Spinal cord (tissue), 10 donors: ENCODE data around the gene FNIP1. TPM values are rescaled to one million over a fixed set of nuclear protein-coding genes. Genes with fewer than 3 reads are reported as not detected.
"Not testable (repeated sequence)": the region's sequence is repeated elsewhere in the genome, so short reads cannot be mapped to it uniquely, and the experiment has no call there.

ENCODE experiments used
- DNase-seq, 6 donors: peaks; one replicate each; pipeline versions ENCODE4 v3.0.0 to v3.0.0-alpha.2; 2013 to 2015; ENCODE audit warnings: low spot score in 6 of 6, low read depth in 4 of 6
- H3K27ac ChIP-seq: one replicate; pipeline ENCODE4 v1.5.1; 2013; ENCODE audit warnings: low read depth, low read length, control low read depth
- H3K27me3 ChIP-seq: one replicate; pipeline ENCODE4 v1.6.1; 2013; ENCODE audit warnings: low read length; ENCODE audit not compliant: control insufficient read depth, insufficient read depth
- H3K36me3 ChIP-seq: one replicate; pipeline ENCODE4 v1.6.1; 2013; ENCODE audit warnings: low read length; ENCODE audit not compliant: control insufficient read depth, insufficient read depth
- H3K4me1 ChIP-seq: one replicate; pipeline ENCODE4 v1.6.1; 2013; ENCODE audit warnings: low read length; ENCODE audit not compliant: control insufficient read depth, insufficient read depth
- H3K4me3 ChIP-seq: one replicate; pipeline ENCODE4 v1.5.1; 2013; ENCODE audit warnings: low read depth, low read length, control low read depth
- H3K9me3 ChIP-seq: one replicate; pipeline ENCODE4 v1.6.1; 2013; ENCODE audit warnings: low read length; ENCODE audit not compliant: control insufficient read depth, insufficient read depth
- WGBS: methylation state at CpG from one replicate; pipeline ENCODE4 v1.1.5; 2013; ENCODE audit warnings: missing lambda C conversion rate; ENCODE audit not compliant: insufficient coverage; 5-methylcytosine and 5-hydroxymethylcytosine counted together
- long read RNA-seq, 4 donors: transcript quantifications; one replicate each; lab custom pipeline, GENCODE V29; 2026
- polyA plus RNA-seq, 2 donors: library from polyadenylated mRNA; unstranded; fragments of 120-200 nt; gene quantifications; one replicate each; pipeline ENCODE4 v1.2.1, GENCODE V29; 2013; ENCODE audit not compliant: insufficient read length in 2 of 2
- total RNA-seq, 2 donors: library from RNA; depleted of rRNA in 1 of 2; stranded (reverse); fragments of 120-200 nt in 1 of 2; fragments of >200 nt in 1 of 2; gene quantifications; one replicate each; pipeline versions ENCODE4 v1.2.3 to v1.2.4, GENCODE V29; 2013 to 2014
- donor health status: healthy.

The FNIP1 gene
- 10 to 100 TPM; 32.9 to 62.7 TPM for total RNA-seq
- 10 to 100 TPM; 17.8 to 19.7 TPM for polyA plus RNA-seq
- long read RNA-seq, donor 1, result 0 reads
- long read RNA-seq, donor 2, result 0 reads
- long read RNA-seq, donor 3, full-length matches to known transcripts, result 2 of 2 reads
- long read RNA-seq, donor 3, partial matches to known transcripts, result 0 of 2 reads
- long read RNA-seq, donor 3, other reads (novel, unspliced or antisense), result 0 of 2 reads
- long read RNA-seq, donor 4, full-length matches to known transcripts, result 2 of 2 reads
- long read RNA-seq, donor 4, partial matches to known transcripts, result 0 of 2 reads
- long read RNA-seq, donor 4, other reads (novel, unspliced or antisense), result 0 of 2 reads

DNA sequence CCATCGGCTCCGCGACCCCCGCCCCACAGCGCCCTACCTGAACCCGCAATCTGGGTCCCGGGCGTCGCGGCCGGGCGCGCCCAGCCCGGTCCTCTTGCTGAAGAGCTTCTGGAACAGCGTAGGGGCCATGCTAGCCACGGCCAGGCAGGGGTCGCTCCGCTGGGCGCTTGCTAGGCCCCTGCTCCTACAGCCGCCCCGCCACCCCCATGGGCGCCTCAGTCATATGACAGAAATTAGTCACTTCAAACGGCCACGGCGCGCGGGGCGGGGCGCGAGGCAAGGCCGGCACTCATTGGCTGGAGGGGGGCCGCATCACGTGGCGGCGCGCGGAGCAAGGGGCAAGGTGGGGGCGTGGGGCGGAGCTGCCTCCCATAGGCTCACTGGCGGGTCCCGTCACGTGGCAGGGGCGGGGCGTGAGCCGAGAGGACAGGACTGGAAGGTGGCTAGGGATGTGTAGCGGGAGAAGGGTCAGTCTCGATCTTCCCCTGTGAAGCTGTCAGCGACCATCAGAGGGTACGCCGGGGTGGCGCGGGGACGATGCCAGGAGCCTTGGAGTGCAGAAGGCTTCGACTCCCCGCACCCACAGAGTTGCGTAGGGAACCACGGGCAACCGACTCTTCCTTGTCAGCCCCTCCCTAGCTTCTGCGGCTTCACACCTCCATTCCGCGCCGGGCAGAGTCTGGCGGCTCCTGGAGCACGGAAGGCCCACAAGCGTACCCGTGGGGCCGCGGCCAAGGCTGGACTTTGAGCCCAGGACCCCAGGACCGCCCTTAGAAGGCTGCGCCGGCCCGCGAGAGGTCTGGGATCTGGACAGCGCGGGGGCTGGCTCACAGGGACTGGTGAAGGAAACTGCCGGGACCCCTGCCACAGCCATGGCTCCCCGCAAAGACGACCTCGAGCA, at the start of gene FNIP1:
Gene FNIP1, minus strand, starts transcription at position 225 of the 901 bp plus-strand sequence. Its CDS starts 96 bp downstream, at position 129.
- H3K27me3 ChIP-seq, result no peaks in the 10 kb centered on the region
- peak; percentile 84 to 99 (median 96) for DNase-seq
- peak within 1 kb of the TSS; percentile 92 for H3K4me3 ChIP-seq
- under 1% methylated on average over 79 of the region's 79 CpGs for whole genome bisulfite sequencing
- H3K36me3 ChIP-seq, result no peaks in the 10 kb centered on the region
- H3K4me1 ChIP-seq, result peaks cover 10% of the 10 kb centered on the region
- no peaks in the 10 kb centered on the region for H3K9me3 ChIP-seq
- H3K27ac ChIP-seq, result peak within 1 kb of the TSS; percentile 94

DNA sequence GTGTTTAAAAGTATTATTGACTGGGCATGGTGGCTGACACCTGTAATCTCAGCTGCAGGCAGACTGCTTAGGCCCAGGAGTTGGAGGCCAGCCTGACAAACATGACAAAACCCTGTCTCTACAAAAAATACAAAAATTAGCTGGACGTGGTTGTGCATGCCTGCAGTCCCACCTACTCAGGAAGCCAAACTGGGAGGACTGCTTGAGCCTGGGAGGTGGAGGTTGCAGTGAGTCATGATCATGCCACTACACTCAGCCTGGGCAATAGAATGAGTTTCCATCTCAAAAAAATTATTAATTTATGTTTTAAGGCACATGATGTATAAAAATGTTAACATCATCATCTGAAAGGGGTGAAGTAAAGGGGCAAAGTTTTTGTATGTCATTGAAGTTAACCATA, 49.7 kb upstream of the FNIP1 start:
- WGBS, result no CpG with 5 or more reads among the region's 1 CpG
- Histone ChIP-seq H3K27me3 (no peaks in the 10 kb centered on the region), H3K9me3 (peaks cover 12% of the 10 kb centered on the region), H3K27ac (no peak overlapping the region), H3K4me3 (no peak overlapping the region), H3K4me1 (no peaks in the 10 kb centered on the region), H3K36me3 (no peaks in the 10 kb centered on the region)
- DNase-seq, result no peak

DNA sequence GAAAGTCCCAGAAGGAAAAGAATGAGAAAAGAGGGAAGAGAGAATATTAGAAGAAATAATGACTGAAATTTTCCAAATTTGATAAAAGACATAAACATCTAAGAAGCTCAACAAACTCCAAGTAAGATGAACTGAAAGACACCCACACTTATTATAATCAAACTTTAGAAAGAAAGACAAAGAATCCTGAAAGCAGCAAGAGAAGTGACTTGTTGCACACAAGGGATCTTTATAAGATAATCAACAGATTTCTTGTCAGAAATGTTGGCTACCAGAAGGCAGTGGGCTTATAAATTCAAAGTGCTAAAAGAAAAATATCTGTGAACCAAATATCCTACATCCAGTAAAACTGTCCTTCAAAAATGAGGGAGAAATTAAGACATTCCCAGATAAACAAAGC, 49.0 kb upstream of the FNIP1 start:
- Histone ChIP-seq H3K9me3 (peaks cover 12% of the 10 kb centered on the region), H3K4me3 (no peak overlapping the region), H3K4me1 (no peaks in the 10 kb centered on the region), H3K36me3 (no peaks in the 10 kb centered on the region), H3K27me3 (no peaks in the 10 kb centered on the region), H3K27ac (no peak overlapping the region)
- no peak for DNase-seq

DNA sequence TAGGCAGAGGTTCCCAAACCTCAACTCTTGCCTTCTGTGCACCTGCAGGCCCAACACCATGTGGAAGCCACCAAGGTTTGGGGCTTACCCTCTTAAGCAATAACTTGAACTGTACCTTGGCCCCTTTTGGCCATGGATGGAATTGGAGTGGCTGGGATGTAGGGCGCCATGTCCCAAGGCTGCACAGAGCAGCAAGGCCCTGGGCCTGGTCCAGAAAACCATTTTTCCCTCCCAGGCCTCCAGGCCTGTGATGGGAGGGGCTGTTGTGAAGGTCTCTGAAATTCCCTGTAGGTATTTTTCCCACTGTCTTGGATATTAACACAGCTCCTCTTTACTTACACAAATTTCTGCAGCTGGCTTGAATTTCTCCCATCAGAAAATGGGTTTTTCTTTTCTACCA, 46.2 kb upstream of the FNIP1 start:
- not testable (repeated sequence) for H3K27me3 ChIP-seq, H3K36me3 ChIP-seq, H3K9me3 ChIP-seq, H3K4me3 ChIP-seq, H3K4me1 ChIP-seq, DNase-seq, H3K27ac ChIP-seq
- 80% methylated on average over 1 of the region's 1 CpG for WGBS

DNA sequence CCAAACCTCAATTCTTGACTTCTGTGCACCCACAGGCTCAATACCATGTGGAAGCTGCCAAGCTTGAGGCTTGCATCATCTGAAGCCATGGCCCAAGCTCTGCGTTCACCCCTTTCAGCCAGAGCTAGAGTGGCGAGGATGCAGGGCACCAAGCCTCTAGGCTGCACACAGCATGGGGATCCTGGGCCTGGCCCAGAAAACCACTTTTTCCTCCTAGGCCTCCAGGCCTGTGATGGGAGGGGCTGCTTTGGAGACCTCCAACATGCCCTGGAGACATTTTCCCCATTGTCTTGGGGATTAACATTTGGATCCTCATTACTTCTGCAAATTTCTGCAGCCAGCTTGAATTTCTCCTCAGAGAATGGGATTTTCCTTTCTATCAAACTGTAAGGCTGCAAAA, 35.9 kb upstream of the FNIP1 start:
- not testable (repeated sequence) for H3K27me3 ChIP-seq, H3K4me3 ChIP-seq, DNase-seq, H3K9me3 ChIP-seq, H3K4me1 ChIP-seq, H3K36me3 ChIP-seq, H3K27ac ChIP-seq
- 96% methylated on average over 2 of the region's 2 CpGs for WGBS

DNA sequence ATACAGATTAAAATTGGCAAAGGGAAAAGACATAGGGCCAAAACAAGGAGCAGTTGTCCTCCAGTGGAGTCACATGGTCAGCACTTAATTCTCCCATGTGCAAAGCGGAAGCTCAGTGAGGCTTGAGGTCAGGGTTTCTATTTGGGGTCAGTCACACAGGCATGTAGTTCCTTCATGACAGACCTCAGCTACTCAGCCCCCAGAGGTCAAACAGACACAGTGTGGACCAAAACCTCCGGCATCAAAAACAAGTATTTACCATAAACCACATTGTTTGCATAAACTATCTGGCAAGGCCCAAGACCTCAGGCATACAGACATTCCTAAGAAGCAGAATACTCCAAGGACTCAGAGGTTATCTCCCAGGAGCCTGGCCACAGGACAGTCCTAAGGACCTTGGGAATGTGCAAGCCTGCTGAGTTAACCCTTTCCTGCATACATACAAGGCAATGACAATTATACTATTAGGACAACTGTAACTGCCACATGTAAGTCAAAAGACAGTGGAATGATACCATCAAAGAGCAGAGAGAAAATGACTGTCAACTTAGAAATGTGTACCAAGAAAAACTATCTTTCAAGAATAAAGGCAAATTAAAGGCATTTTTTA, 28.7 kb upstream of the FNIP1 start:
- no peaks in the 10 kb centered on the region for H3K36me3 ChIP-seq
- no peaks in the 10 kb centered on the region for H3K27me3 ChIP-seq
- no peaks in the 10 kb centered on the region for H3K4me1 ChIP-seq
- H3K27ac ChIP-seq, result no peak overlapping the region
- H3K4me3 ChIP-seq, result no peak overlapping the region
- DNase-seq, result no peak
- H3K9me3 ChIP-seq, result peaks cover 5% of the 10 kb centered on the region
- 92% methylated on average over 2 of the region's 2 CpGs for WGBS

DNA sequence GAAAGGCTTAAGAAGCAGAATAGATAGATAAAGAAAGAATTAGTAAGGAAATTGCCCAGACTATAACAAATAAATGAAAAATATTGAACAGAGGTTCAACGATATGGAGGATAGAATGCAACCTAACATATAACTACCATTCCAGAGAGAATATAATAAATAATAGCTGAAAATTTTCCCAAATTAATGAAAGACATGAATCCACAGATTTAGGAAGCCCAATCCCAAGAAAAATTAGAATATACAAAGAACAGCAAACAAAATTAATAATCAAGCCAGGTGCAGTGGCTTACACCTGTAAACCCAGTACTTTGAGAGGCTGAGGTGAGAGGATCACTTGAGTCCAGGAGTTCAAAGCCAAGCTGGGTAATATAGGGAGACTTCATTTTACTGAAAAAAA, 27.8 kb upstream of the FNIP1 start:
- H3K4me3 ChIP-seq, result no peak overlapping the region
- no peaks in the 10 kb centered on the region for H3K36me3 ChIP-seq
- no peak overlapping the region for H3K27ac ChIP-seq
- DNase-seq, result no peak
- WGBS, result no CpG with 5 or more reads among the region's 1 CpG
- no peaks in the 10 kb centered on the region for H3K27me3 ChIP-seq
- H3K9me3 ChIP-seq, result peaks cover 5% of the 10 kb centered on the region
- H3K4me1 ChIP-seq, result no peaks in the 10 kb centered on the region

DNA sequence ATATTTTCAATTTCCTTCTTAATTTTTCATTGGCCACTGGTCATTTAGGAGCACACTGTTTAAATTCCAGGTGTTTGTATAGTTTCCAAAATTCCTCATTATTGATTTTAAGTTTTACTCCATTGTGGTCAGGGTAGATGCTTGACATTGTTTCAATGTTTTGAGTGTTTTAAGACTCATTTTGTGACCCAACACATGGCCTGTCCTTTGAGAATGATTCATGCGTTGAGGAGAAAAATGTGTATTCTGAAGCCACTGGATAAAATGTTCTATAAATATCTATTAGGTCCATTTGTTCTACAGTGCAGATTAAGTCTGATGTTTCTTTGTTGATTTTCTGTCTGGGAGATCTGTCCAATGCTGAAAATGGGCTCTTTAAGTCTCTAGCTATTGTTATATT, 24.4 kb upstream of the FNIP1 start:
- Histone ChIP-seq H3K36me3 (no peaks in the 10 kb centered on the region), H3K4me3 (no peak overlapping the region), H3K4me1 (no peaks in the 10 kb centered on the region), H3K27me3 (no peaks in the 10 kb centered on the region), H3K9me3 (peaks cover 3% of the 10 kb centered on the region), H3K27ac (no peak overlapping the region)
- no CpG with 5 or more reads among the region's 1 CpG for WGBS
- no peak for DNase-seq

DNA sequence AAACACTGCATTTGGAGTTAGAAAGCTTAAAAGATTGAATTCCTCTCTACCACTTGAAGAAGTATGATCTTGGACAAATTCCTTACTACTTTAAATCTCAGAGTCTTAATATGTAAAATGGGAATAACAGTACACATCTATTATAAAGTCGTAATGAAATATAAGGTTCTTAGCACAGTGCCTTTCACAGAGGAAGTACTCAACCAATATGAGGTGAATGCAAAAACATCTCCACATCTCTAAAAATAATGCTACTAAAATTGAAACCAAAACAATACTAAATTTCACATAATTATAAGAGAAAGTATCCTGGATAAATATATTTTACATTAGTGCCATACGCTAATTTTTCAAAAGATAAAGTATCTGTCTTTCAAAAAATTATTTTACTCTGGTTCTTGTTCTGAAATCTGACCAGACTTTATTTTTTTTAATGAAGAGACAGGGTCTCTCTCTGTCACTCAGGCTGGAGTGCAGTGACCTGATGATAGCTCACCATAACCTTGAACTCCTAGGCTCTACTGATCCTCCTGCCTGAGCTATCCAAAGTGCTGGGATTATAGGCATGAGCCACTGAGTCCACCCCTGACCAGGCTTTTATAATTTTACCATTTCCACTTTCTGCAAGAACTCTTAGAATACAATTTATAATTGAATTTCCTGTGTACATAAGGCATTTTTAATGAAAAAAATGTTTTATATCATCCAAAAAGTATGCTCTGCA, 21.3 kb upstream of the FNIP1 start:
- Histone ChIP-seq H3K4me1 (no peaks in the 10 kb centered on the region), H3K27ac (no peak overlapping the region), H3K27me3 (no peaks in the 10 kb centered on the region), H3K4me3 (no peak overlapping the region), H3K36me3 (no peaks in the 10 kb centered on the region), H3K9me3 (no peaks in the 10 kb centered on the region)
- no CpG with 5 or more reads among the region's 2 CpGs for WGBS
- DNase-seq, result no peak
